HG02852 (cell line): Measurements from ENCODE around the gene RASA3.

Experiments used
- ATAC-seq: cut with Tn5 transposase; IDR thresholded peaks from one replicate; pipeline ENCODE4 v1.9.1; 2021; ENCODE audit warnings: mild to moderate bottlenecking, moderate library complexity; ENCODE audit not compliant: unreplicated experiment

The RASA3 gene

DNA sequence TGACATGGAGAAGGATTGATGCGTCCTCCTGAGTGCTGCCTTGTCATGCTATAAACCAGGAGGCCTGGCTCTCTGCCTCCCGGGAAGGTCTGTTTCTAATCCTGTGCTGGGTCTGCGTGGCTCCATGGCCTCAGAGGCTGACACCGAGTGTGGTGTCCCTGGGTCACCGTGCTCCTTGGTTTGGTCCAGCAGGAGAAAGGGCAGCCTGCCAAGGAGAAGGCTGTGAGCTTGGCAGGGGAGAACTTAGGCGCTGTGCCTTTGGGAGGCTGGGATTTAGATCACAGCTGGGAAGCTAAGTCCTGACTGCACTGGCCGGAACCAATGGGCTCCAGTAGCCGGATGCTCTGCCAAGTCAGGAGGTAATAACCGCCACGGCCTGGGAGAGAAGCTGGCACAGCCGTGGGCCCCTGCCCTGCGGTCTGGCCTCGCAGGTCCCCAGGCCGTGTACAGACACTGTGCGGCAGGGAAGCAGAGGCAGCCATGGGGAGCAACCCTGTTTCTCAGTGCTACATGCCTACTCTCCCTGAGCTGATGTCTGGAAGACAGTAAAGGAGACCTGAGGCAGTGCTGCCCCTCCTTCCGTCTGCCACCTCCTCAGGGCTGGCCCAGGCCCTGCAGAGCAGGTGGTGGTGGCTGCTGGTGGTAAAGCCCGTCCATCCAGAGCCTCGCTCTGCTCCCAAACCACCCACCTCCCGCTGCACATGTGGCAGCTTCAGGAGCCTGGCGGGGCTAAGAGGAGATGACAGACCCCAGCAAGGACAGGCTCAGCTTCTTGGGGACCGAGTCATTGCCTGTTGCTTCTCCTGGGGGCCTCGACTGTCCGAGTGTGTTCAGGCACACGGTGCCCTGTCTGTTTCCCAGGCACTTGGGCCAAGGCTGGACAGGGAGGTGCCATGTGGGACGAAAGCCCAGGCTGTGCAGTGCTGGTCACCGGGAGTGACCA lies 203.5 kb downstream of the RASA3 start:
- ATAC-seq: no peak
